Erythroblast (primary cell): Measurements from ENCODE around the gene SPSB4.

Source experiments
- GATA1 ChIP-seq: IDR thresholded peaks from 2 replicates; pipeline ENCODE4 v1.6.1; 2011; ENCODE audit warnings: low read depth, mild to moderate bottlenecking, control low read depth, low read length, moderate library complexity
- POLR2A ChIP-seq: IDR thresholded peaks from 2 replicates; pipeline ENCODE4 v1.6.1; 2011; ENCODE audit warnings: mild to moderate bottlenecking, low read length

- TF ChIP-seq POLR2A, result no peak
- no peak for TF ChIP-seq GATA1
Observed at GRCh38 chr3:141124715-141125114, 73.6 kb downstream of the SPSB4 start.
